Esophagus squamous epithelium (tissue), 4 donors: ENCODE results near the gene MGMT.

Source experiments
- POLR2A ChIP-seq, 4 donors: fragments of 450-650 bp; IDR thresholded peaks; one replicate each; pipeline ENCODE4 v1.6.1; 2017; ENCODE audit warnings: antibody characterized with exemption in 4 of 4, mild to moderate bottlenecking in 4 of 4, moderate library complexity in 3 of 4
- TF ChIP-seq, protein P1 (sequence below), 6 experiments: fragments of 450-650 bp in 4 of 6; fragments of 200-600 bp in 2 of 6; sonication (generic) in 2 of 6; IDR thresholded peaks; one replicate each; pipeline ENCODE4 v1.5.1; 2016 to 2019; ENCODE audit warnings: antibody characterized with exemption in 6 of 6, mild to moderate bottlenecking in 4 of 6, moderate library complexity in 4 of 6

DNA sequence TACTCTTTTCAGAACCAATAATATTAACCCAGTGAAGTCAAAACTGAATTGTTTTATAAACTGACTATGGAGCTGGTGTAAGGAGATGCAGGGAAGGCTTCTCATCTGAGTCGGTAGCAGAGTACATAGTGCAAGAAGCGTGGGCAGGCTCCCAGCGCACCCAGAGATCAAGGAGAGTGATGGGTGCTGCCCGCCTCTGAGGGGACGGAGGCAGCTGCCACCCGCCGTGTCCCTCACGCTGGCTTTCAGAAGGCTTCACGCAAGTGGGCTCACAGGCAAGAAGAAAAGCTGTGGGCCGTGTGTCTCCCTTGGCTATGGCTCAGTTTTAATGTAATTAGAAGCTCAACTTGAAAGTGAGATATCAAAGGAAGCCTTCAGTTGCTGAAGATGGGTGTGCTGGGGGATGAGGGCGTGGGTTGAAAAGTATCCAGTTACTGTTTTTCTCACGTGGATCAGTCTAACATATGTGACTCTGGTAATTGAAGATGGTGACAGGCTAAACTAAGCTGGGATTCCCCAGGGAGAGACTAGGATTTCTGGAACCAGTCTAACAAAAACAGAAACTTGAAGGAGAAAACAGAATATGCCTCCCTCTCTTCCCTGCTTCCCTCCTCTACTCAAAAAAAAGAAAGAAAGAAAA, 159.9 kb downstream of the MGMT start:
- TF ChIP-seq, protein P1, sequence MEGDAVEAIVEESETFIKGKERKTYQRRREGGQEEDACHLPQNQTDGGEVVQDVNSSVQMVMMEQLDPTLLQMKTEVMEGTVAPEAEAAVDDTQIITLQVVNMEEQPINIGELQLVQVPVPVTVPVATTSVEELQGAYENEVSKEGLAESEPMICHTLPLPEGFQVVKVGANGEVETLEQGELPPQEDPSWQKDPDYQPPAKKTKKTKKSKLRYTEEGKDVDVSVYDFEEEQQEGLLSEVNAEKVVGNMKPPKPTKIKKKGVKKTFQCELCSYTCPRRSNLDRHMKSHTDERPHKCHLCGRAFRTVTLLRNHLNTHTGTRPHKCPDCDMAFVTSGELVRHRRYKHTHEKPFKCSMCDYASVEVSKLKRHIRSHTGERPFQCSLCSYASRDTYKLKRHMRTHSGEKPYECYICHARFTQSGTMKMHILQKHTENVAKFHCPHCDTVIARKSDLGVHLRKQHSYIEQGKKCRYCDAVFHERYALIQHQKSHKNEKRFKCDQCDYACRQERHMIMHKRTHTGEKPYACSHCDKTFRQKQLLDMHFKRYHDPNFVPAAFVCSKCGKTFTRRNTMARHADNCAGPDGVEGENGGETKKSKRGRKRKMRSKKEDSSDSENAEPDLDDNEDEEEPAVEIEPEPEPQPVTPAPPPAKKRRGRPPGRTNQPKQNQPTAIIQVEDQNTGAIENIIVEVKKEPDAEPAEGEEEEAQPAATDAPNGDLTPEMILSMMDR (IDR thresholded peaks at IDR 0.05), result no peak
- no peak for TF ChIP-seq POLR2A (IDR thresholded peaks at IDR 0.05)
